ENCODE data around the gene THNSL1.

Gene THNSL1

GRCh38 chr10:24983130-24983529, 33.3 kb upstream of the THNSL1 start:
- H3K9me3 ChIP-seq, result no peaks in the 10 kb centered on the region
- no peak for TF ChIP-seq CTCF (IDR thresholded peaks at IDR 0.05)
- no peak overlapping the region for H3K27ac ChIP-seq
- H3K4me3 ChIP-seq, result no peak overlapping the region
- no peak for DNase-seq
- H3K36me3 ChIP-seq, result no peaks in the 10 kb centered on the region
- no peaks in the 10 kb centered on the region for H3K27me3 ChIP-seq
- no peaks in the 10 kb centered on the region for H3K4me1 ChIP-seq
- intact Hi-C loops (cut with DNase I; ENCODE audit: low total_unique reads), result no loop called here

- no peaks in the 10 kb centered on the region for H3K36me3 ChIP-seq
- no peak overlapping the region for H3K27ac ChIP-seq
- no peak for TF ChIP-seq CTCF (IDR thresholded peaks at IDR 0.05)
- intact Hi-C loops (cut with DNase I; ENCODE audit: low total_unique reads), result no loop called here
- no peak for DNase-seq
- no peaks in the 10 kb centered on the region for H3K9me3 ChIP-seq
- no peaks in the 10 kb centered on the region for H3K27me3 ChIP-seq
- no peaks in the 10 kb centered on the region for H3K4me1 ChIP-seq
- no peak overlapping the region for H3K4me3 ChIP-seq
Observed at GRCh38 chr10:24983946-24984345, 32.5 kb upstream of the THNSL1 start.

GRCh38 chr10:24984906-24985305, 31.5 kb upstream of the THNSL1 start:
- Histone ChIP-seq H3K27me3 (no peaks in the 10 kb centered on the region), H3K4me3 (no peak overlapping the region), H3K36me3 (no peaks in the 10 kb centered on the region), H3K27ac (no peak overlapping the region), H3K4me1 (no peaks in the 10 kb centered on the region), H3K9me3 (no peaks in the 10 kb centered on the region)
- DNase-seq, result no peak
- no peak for TF ChIP-seq CTCF (IDR thresholded peaks at IDR 0.05)
- intact Hi-C loops (cut with DNase I; ENCODE audit: low total_unique reads), result no loop called here

GRCh38 chr10:24988831-24989640, 27.4 kb upstream of the THNSL1 start:
- TF ChIP-seq CTCF (IDR thresholded peaks at IDR 0.05), result no peak
- no peak overlapping the region for H3K4me3 ChIP-seq
- DNase-seq, result no peak
- H3K36me3 ChIP-seq, result no peaks in the 10 kb centered on the region
- no peaks in the 10 kb centered on the region for H3K4me1 ChIP-seq
- H3K27ac ChIP-seq, result no peak overlapping the region
- intact Hi-C loops (cut with DNase I; ENCODE audit: low total_unique reads), result no loop called here
- no peaks in the 10 kb centered on the region for H3K27me3 ChIP-seq
- H3K9me3 ChIP-seq, result no peaks in the 10 kb centered on the region

GRCh38 chr10:24989867-24990266, 26.5 kb upstream of the THNSL1 start:
- no peaks in the 10 kb centered on the region for H3K36me3 ChIP-seq
- no peak for DNase-seq
- intact Hi-C loops (cut with DNase I; ENCODE audit: low total_unique reads), result no loop called here
- no peaks in the 10 kb centered on the region for H3K4me1 ChIP-seq
- H3K27me3 ChIP-seq, result no peaks in the 10 kb centered on the region
- H3K27ac ChIP-seq, result no peak overlapping the region
- no peak overlapping the region for H3K4me3 ChIP-seq
- peak; percentile 28 to 31 for TF ChIP-seq CTCF (IDR thresholded peaks at IDR 0.05)
- no peaks in the 10 kb centered on the region for H3K9me3 ChIP-seq
